ENCODE data around the gene PRKCH.

Gene PRKCH

GRCh38 chr14:61505815-61506809, 184.7 kb downstream of the PRKCH start:
- no peak for DNase-seq (ENCODE audit: low read depth in 2 of 2, low spot score in 1 of 2)

- no peak for DNase-seq (ENCODE audit: low read depth in 2 of 2, low spot score in 1 of 2)
These were observed 187.1 kb downstream of the PRKCH start for GRCh38 chr14:61508526-61508925.

GRCh38 chr14:61510736-61511557, 189.6 kb downstream of the PRKCH start:
- no peak for DNase-seq (ENCODE audit: low read depth in 2 of 2, low spot score in 1 of 2)

- no peak for DNase-seq (ENCODE audit: low read depth in 2 of 2, low spot score in 1 of 2)
These were observed 190.2 kb downstream of the PRKCH start for GRCh38 chr14:61511558-61511948.

- no peak for DNase-seq (ENCODE audit: low read depth in 2 of 2, low spot score in 1 of 2)
These were observed 190.9 kb downstream of the PRKCH start for GRCh38 chr14:61512026-61512834.

- no peak for DNase-seq (ENCODE audit: low read depth in 2 of 2, low spot score in 1 of 2)
These were observed 192.8 kb downstream of the PRKCH start for GRCh38 chr14:61513986-61514830.

GRCh38 chr14:61514927-61515326, 193.5 kb downstream of the PRKCH start:
- no peak for DNase-seq (ENCODE audit: low read depth in 2 of 2, low spot score in 1 of 2)

- DNase-seq (ENCODE audit: low read depth in 2 of 2, low spot score in 1 of 2) = no peak
These were observed 194.2 kb downstream of the PRKCH start for GRCh38 chr14:61515436-61516117.

GRCh38 chr14:61516118-61516743, 194.9 kb downstream of the PRKCH start:
- DNase-seq (ENCODE audit: low read depth in 2 of 2, low spot score in 1 of 2) = no peak

- no peak for DNase-seq (ENCODE audit: low read depth in 2 of 2, low spot score in 1 of 2)
These were observed 195.7 kb downstream of the PRKCH start for GRCh38 chr14:61516964-61517653.

GRCh38 chr14:61517911-61518384, 196.6 kb downstream of the PRKCH start:
- DNase-seq (ENCODE audit: low read depth in 2 of 2, low spot score in 1 of 2) = no peak

- no peak for DNase-seq (ENCODE audit: low read depth in 2 of 2, low spot score in 1 of 2)
These were observed 197.0 kb downstream of the PRKCH start for GRCh38 chr14:61518403-61518802.

- no peak for DNase-seq (ENCODE audit: low read depth in 2 of 2, low spot score in 1 of 2)
These were observed 197.7 kb downstream of the PRKCH start for GRCh38 chr14:61519106-61519505.

GRCh38 chr14:61519735-61520134, 198.4 kb downstream of the PRKCH start:
- DNase-seq (ENCODE audit: low read depth in 2 of 2, low spot score in 1 of 2) = no peak

- no peak for DNase-seq (ENCODE audit: low read depth in 2 of 2, low spot score in 1 of 2)
These were observed 199.2 kb downstream of the PRKCH start for GRCh38 chr14:61520576-61520975.

- DNase-seq (ENCODE audit: low read depth in 2 of 2, low spot score in 1 of 2) = no peak
These were observed 200.4 kb downstream of the PRKCH start for GRCh38 chr14:61521773-61522172.

GRCh38 chr14:61523751-61524150, 202.4 kb downstream of the PRKCH start:
- no peak for DNase-seq (ENCODE audit: low read depth in 2 of 2, low spot score in 1 of 2)

GRCh38 chr14:61524211-61524806, 202.9 kb downstream of the PRKCH start:
- DNase-seq (ENCODE audit: low read depth in 2 of 2, low spot score in 1 of 2) = no peak
